HG02884 (cell line): ENCODE measurements around the gene CAMP.

ENCODE experiments used
- ATAC-seq: cut with Tn5 transposase; IDR thresholded peaks from one replicate; pipeline ENCODE4 v1.9.1; 2021; ENCODE audit warnings: mild to moderate bottlenecking, moderate library complexity; ENCODE audit not compliant: unreplicated experiment

CAMP gene

GRCh38 chr3:48214225-48214624 lies 9.1 kb upstream of the CAMP start:
- no peak for ATAC-seq

- no peak for ATAC-seq
Observed at GRCh38 chr3:48215019-48215418, 8.3 kb upstream of the CAMP start.

DNA sequence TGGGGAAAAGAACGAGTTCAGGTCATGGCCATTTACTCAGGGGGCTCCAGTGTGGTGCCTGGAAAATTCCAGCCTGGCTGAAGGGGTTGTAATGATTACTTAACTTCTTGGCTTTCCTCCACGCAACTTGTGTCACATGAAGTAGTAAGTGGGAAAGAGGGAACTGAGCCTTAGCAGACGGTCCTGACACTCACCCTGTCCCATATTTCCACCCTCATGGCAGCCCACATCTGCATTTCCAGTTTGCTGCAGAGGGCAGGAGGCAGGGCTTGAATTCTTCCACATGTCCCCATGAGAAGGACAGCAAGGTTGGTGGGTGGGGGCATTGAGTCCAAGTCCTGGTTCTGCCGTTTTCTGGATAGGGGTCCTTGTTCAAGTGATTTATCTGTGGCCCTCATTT lies 7.8 kb upstream of the CAMP start:
- no peak for ATAC-seq

DNA sequence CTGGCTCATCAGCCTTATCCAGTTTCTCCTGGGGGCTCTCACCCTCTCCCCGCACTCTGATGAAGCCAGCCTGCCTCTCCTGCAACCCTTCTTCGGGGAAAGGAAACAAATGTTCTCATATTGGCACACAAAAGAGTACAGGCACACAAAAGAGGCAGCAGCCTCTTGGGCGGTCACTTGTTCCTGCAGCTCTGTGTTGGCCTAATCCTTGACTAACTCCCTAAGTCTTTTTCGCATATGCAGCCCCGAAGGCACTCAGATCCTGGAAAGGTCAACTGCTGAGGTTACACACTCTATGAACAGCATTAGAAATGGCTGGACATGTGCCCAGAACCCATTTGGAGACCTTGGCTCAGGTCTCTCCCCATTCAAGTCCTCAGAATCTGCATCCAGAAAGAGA lies 7.4 kb upstream of the CAMP start:
- no peak for ATAC-seq

- no peak for ATAC-seq
Observed at GRCh38 chr3:48217449-48217848, 5.8 kb upstream of the CAMP start.

DNA sequence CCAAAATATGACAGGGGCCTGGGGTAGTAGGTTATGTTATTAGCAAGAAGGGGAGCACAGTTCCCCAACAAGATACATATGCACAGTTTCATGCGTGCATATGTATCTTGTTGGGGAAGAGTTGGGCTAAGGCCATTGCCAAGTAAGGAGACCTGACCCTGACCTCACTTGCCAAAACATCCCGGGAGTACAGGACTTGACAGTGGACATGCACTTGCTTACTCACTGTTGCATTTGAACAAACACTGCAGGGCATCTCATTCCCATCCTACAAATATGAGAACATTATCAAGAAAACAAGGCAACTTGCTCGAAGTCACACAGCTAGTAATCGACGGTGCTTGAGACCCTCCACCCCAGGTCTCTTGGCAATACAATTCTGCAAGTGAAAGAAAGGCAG lies 4.8 kb upstream of the CAMP start:
- ATAC-seq: no peak

GRCh38 chr3:48219543-48219942 lies 3.8 kb upstream of the CAMP start:
- no peak for ATAC-seq

GRCh38 chr3:48220746-48221145 lies 2.5 kb upstream of the CAMP start:
- no peak for ATAC-seq

GRCh38 chr3:48225587-48225986 lies 2.3 kb downstream of the CAMP start:
- ATAC-seq: no peak

DNA sequence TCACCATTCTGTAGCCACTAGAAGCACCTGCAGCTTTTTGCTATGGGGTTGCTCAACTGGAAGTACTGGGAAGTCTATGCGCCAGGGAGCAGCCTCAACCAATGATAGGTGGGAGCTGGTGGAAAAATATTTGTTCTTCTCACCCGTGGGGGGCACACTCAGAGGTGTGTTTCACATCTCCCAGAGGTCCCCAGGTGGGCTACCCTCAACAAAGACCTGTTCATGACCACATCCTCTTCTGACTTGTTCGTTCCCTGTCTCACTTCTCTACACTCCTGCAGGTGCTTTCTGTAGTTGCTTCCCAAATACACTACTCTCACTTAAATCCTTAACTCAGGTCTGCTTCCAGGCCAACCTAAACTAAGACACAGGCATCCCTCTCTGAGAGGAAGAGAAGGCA lies 3.6 kb downstream of the CAMP start:
- ATAC-seq: no peak

DNA sequence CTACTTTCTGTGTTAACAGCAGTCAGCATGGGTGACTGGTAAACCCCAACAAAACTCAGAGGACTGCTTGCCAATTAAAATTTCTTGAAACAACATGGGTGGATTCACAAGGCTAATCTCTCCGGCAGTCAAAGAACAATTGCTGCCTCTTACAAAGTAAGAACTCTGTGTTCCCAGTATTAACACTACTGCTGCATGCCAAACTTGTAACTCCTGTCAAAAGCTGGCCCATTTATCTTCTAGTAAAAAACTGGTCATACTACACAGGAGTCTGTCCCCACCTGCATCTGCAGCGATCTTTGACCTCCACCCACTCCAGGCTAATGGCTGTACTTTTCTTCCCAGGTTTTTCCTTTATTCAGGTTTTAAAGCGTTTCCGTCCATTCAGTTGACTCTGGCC lies 8.9 kb downstream of the CAMP start:
- ATAC-seq: no peak

DNA sequence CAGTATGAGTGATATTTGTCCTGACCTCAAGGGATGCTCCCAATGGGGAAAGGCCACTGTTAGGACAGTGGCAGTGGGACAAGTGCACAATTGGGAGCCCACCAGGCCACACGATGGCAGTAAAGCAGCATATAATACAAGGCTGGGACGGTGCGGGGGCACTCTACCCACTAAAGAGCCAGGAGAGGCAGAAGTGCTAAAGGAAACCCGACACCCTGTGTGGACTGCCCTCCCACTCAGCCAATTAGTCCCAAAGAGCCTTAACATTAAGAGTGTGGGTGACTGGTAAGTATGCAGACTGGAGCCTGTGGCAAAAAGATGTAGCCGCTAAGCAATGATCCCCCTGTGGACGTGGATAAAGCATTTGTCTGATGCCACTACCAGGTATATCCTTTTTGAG lies 9.4 kb downstream of the CAMP start:
- ATAC-seq: no peak

DNA sequence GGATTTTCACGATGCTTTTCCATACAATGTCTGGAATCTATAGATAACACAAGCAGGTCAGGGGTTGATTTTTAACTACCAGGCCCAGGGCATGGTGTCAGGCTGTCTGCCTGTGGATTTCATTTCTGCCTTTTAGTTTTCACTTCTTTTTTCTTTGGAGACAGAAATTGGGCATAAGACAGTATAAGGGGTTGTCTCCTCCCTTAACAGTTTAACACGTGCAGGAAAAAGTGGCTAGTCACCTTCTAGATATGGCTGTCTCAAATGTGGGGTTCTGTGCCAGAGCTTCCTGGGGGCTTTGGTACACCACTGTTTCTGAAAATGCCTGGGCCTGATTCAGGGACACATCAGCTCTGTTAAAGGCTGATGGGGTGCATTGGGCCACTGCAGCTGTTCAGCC lies 10.2 kb downstream of the CAMP start:
- ATAC-seq: no peak

DNA sequence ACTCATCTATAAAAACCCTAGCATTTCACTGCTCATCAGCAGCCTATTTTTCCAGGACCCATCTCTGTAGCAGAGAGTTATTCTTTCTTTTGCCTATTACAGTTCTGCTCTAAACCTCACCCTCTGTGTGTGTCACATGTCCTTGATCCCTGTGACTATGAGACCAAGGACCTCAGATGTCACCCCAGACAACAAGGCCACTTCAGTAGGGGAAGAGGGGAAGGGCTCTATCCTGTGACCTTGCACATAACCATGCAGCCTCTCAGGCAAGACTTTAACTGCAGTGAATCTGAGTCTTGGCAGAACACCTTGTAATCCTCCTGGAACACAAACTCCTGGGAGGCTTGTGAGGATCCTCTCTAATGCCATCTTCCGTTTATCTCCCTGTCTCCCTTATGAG lies 13.2 kb downstream of the CAMP start:
- ATAC-seq: no peak

GRCh38 chr3:48238531-48239085 lies 15.3 kb downstream of the CAMP start:
- ATAC-seq: no peak

GRCh38 chr3:48240000-48240963 lies 17.0 kb downstream of the CAMP start:
- no peak for ATAC-seq

GRCh38 chr3:48241796-48242455 lies 18.6 kb downstream of the CAMP start:
- ATAC-seq: no peak

GRCh38 chr3:48243886-48244285 lies 20.6 kb downstream of the CAMP start:
- no peak for ATAC-seq

- ATAC-seq: no peak
Observed at GRCh38 chr3:48244461-48244860, 21.2 kb downstream of the CAMP start.

GRCh38 chr3:48245136-48245535 lies 21.8 kb downstream of the CAMP start:
- no peak for ATAC-seq

GRCh38 chr3:48247401-48247811 lies 24.1 kb downstream of the CAMP start:
- ATAC-seq: no peak
